ENCODE measurements around the gene TTLL12. TPM values are rescaled to one million over a fixed set of nuclear protein-coding genes. Genes with fewer than 3 reads are reported as not detected.
"Not testable (repeated sequence)": the region's sequence is repeated elsewhere in the genome, so short reads cannot be mapped to it uniquely, and the experiment has no call there.

TTLL12 gene
- total RNA-seq, 1 donor from 2014 or later: 21.4 TPM

- peaks cover 12% of the 10 kb centered on the region for H3K4me1 ChIP-seq (ENCODE audit: insufficient read depth, low read length)
- no peak for DNase-seq (ENCODE audit: low read depth)
- no peak overlapping the region for H3K4me2 ChIP-seq (ENCODE audit: low read length)
- no peaks in the 10 kb centered on the region for H3K4me1 Mint-ChIP-seq (ENCODE audit: low read depth, unreplicated experiment)
- no peak overlapping the region for H3K27ac Mint-ChIP-seq (ENCODE audit: unreplicated experiment)
- H2AFZ ChIP-seq (ENCODE audit: low read depth, low read length): no peak overlapping the region
- H3K4me3 Mint-ChIP-seq (ENCODE audit: unreplicated experiment): no peak overlapping the region
- H3K9me3 Mint-ChIP-seq (ENCODE audit: unreplicated experiment): no peaks in the 10 kb centered on the region
- no peaks in the 10 kb centered on the region for H3K36me3 ChIP-seq (ENCODE audit: insufficient read depth, low read length)
- H3K4me3 ChIP-seq (ENCODE audit: insufficient read depth, low read depth, low read length): no peak overlapping the region
- H3K36me3 Mint-ChIP-seq (ENCODE audit: low read depth, unreplicated experiment): no peaks in the 10 kb centered on the region
- H3K9me3 ChIP-seq (ENCODE audit: insufficient read depth, low read depth, low read length): no peaks in the 10 kb centered on the region
- no peak for FAIRE-seq
- H3K27me3 Mint-ChIP-seq (ENCODE audit: low read depth, unreplicated experiment): peaks cover 4% of the 10 kb centered on the region
- peaks cover 21% of the 10 kb centered on the region for H3K79me2 ChIP-seq (ENCODE audit: insufficient read depth, low read length)
- H4K20me1 ChIP-seq (ENCODE audit: insufficient read depth, low read length): no peaks in the 10 kb centered on the region
- H3K27me3 ChIP-seq (ENCODE audit: insufficient read depth, low read length): no peaks in the 10 kb centered on the region
- no peak overlapping the region for H3K27ac ChIP-seq (ENCODE audit: low read depth, low read length)
- TF ChIP-seq CTCF (IDR thresholded peaks at IDR 0.05; ENCODE audit: insufficient read depth, low read depth, low read length) (no peak), EZH2 (IDR thresholded peaks at IDR 0.05; ENCODE audit: insufficient read depth, low read length) (no peak)
- H3K9ac ChIP-seq (ENCODE audit: low read length): no peak overlapping the region
Observed at GRCh38 chr22:43147821-43148220, 39.1 kb downstream of the TTLL12 start.

- not testable (repeated sequence) for H3K27me3 ChIP-seq (ENCODE audit: insufficient read depth, low read length)
Observed at GRCh38 chr22:43146332-43146731, 40.6 kb downstream of the TTLL12 start.

DNA sequence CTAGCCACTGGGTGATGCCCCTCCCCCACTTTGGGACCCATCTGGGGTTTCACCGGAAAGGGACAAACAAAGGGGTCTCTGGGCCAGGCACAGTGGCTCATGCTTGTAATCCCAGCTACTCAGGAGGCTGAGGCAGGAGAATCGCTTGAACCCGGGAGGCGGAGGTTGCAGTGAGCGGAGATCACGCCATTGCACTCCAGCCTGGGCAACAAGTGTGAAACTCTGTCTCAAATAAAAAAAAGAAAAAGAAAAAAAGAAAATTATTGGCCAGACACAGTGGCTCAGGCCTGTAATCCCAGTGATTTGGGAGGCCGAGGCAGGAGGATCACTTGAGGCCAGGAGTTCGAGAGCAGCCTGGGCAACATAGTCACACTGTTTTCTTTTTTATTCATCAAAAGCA lies 41.6 kb downstream of the TTLL12 start:
- not testable (repeated sequence) for H3K4me1 Mint-ChIP-seq (ENCODE audit: low read depth, unreplicated experiment); H2AFZ ChIP-seq (ENCODE audit: low read depth, low read length); FAIRE-seq; H3K27me3 Mint-ChIP-seq (ENCODE audit: low read depth, unreplicated experiment); H3K36me3 Mint-ChIP-seq (ENCODE audit: low read depth, unreplicated experiment); H3K36me3 ChIP-seq (ENCODE audit: insufficient read depth, low read length); H3K27ac ChIP-seq (ENCODE audit: low read depth, low read length); H3K4me1 ChIP-seq (ENCODE audit: insufficient read depth, low read length); H3K9me3 Mint-ChIP-seq (ENCODE audit: unreplicated experiment); H4K20me1 ChIP-seq (ENCODE audit: insufficient read depth, low read length); DNase-seq (ENCODE audit: low read depth); H3K9ac ChIP-seq (ENCODE audit: low read length); H3K27ac Mint-ChIP-seq (ENCODE audit: unreplicated experiment); H3K9me3 ChIP-seq (ENCODE audit: insufficient read depth, low read depth, low read length); H3K4me3 ChIP-seq (ENCODE audit: insufficient read depth, low read depth, low read length); H3K4me2 ChIP-seq (ENCODE audit: low read length); H3K4me3 Mint-ChIP-seq (ENCODE audit: unreplicated experiment); H3K27me3 ChIP-seq (ENCODE audit: insufficient read depth, low read length)
- H3K79me2 ChIP-seq (ENCODE audit: insufficient read depth, low read length): peaks cover 22% of the 10 kb centered on the region

More at GRCh38 chr22:43146332-43146731, 40.6 kb downstream of the TTLL12 start:
- H3K4me1 Mint-ChIP-seq (ENCODE audit: low read depth, unreplicated experiment); H3K4me2 ChIP-seq (ENCODE audit: low read length); H3K4me3 Mint-ChIP-seq (ENCODE audit: unreplicated experiment); H3K9ac ChIP-seq (ENCODE audit: low read length); H3K27me3 Mint-ChIP-seq (ENCODE audit: low read depth, unreplicated experiment); FAIRE-seq; H3K27ac ChIP-seq (ENCODE audit: low read depth, low read length); H2AFZ ChIP-seq (ENCODE audit: low read depth, low read length); H4K20me1 ChIP-seq (ENCODE audit: insufficient read depth, low read length); H3K4me1 ChIP-seq (ENCODE audit: insufficient read depth, low read length); H3K27ac Mint-ChIP-seq (ENCODE audit: unreplicated experiment); DNase-seq (ENCODE audit: low read depth); H3K9me3 ChIP-seq (ENCODE audit: insufficient read depth, low read depth, low read length); H3K36me3 Mint-ChIP-seq (ENCODE audit: low read depth, unreplicated experiment); H3K9me3 Mint-ChIP-seq (ENCODE audit: unreplicated experiment); H3K36me3 ChIP-seq (ENCODE audit: insufficient read depth, low read length); H3K4me3 ChIP-seq (ENCODE audit: insufficient read depth, low read depth, low read length): not testable (repeated sequence)
- H3K79me2 ChIP-seq (ENCODE audit: insufficient read depth, low read length): peaks cover 17% of the 10 kb centered on the region

GRCh38 chr22:43144949-43145348 lies 42.0 kb downstream of the TTLL12 start:
- DNase-seq (ENCODE audit: low read depth) (no peak), FAIRE-seq (no peak)
- Histone ChIP-seq H3K9me3 (ENCODE audit: insufficient read depth, low read depth, low read length) (no peaks in the 10 kb centered on the region), H3K36me3 (ENCODE audit: insufficient read depth, low read length) (peaks cover 4% of the 10 kb centered on the region), H3K79me2 (ENCODE audit: insufficient read depth, low read length) (peaks cover 22% of the 10 kb centered on the region), H3K27me3 (ENCODE audit: insufficient read depth, low read length) (no peaks in the 10 kb centered on the region), H3K9ac (ENCODE audit: low read length) (no peak overlapping the region), H3K4me3 (ENCODE audit: insufficient read depth, low read depth, low read length) (no peak overlapping the region), H3K4me2 (ENCODE audit: low read length) (no peak overlapping the region), H3K4me1 (ENCODE audit: insufficient read depth, low read length) (peaks cover 7% of the 10 kb centered on the region), H4K20me1 (ENCODE audit: insufficient read depth, low read length) (peaks cover 9% of the 10 kb centered on the region), H3K27ac (ENCODE audit: low read depth, low read length) (no peak overlapping the region), H2AFZ (ENCODE audit: low read depth, low read length) (no peak overlapping the region)
- no peak overlapping the region for H3K4me3 Mint-ChIP-seq (ENCODE audit: unreplicated experiment)
- no peaks in the 10 kb centered on the region for H3K9me3 Mint-ChIP-seq (ENCODE audit: unreplicated experiment)
- H3K36me3 Mint-ChIP-seq (ENCODE audit: low read depth, unreplicated experiment): peaks cover 5% of the 10 kb centered on the region
- no peak overlapping the region for H3K27ac Mint-ChIP-seq (ENCODE audit: unreplicated experiment)
- H3K4me1 Mint-ChIP-seq (ENCODE audit: low read depth, unreplicated experiment): no peaks in the 10 kb centered on the region
- peaks cover 2% of the 10 kb centered on the region for H3K27me3 Mint-ChIP-seq (ENCODE audit: low read depth, unreplicated experiment)
- TF ChIP-seq CTCF (IDR thresholded peaks at IDR 0.05; ENCODE audit: insufficient read depth, low read depth, low read length) (no peak), EZH2 (IDR thresholded peaks at IDR 0.05; ENCODE audit: insufficient read depth, low read length) (no peak)

Data from astrocyte (in vitro differentiated cells and primary cell).